ENCODE results near the gene LETM1.

Gene LETM1

GRCh38 chr4:1775731-1776500, 80.0 kb downstream of the LETM1 start:
- no peak for DNase-seq

- DNase-seq, result no peak
Observed at GRCh38 chr4:1773754-1774153, 82.2 kb downstream of the LETM1 start.

DNA sequence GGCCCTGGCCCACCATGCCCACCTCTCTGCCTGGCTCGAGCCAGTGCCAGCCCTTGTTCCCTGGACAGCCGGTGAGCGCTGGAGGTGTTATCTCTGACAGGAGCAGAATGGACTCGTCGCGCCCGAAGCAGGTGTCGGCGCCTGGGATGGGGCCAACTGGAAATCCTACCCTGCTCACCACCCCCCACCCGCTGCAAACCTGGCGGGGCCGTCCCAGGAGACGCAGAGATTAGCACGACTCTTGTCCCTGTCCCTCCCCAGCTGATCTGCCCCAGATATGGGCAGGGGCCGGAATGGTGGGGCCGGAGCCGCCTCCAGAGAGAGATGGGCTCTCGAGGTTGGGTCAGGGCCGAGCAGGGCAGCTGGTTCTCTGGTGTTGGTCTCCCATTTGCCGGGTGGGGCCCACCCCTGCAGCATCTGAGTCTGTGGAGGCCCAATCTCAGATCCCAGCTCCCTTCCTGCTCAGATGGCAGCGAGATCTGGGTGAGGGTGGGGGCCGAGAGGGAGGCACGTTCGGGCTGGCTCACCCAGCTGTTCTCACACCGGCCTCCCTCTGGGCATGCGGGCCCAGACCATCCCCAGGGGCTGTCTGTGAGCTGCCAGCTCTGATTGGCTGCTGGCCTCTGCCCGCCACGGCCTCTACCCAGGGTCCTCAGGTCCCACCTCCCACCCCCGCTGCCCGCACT, 83.0 kb downstream of the LETM1 start:
- DNase-seq, result no peak

GRCh38 chr4:1771555-1772305, 84.2 kb downstream of the LETM1 start:
- DNase-seq, result no peak

GRCh38 chr4:1770791-1771231, 85.1 kb downstream of the LETM1 start:
- no peak for DNase-seq

GRCh38 chr4:1770245-1770644, 85.7 kb downstream of the LETM1 start:
- no peak for DNase-seq

- no peak for DNase-seq
Observed at GRCh38 chr4:1769692-1770091, 86.3 kb downstream of the LETM1 start.

DNA sequence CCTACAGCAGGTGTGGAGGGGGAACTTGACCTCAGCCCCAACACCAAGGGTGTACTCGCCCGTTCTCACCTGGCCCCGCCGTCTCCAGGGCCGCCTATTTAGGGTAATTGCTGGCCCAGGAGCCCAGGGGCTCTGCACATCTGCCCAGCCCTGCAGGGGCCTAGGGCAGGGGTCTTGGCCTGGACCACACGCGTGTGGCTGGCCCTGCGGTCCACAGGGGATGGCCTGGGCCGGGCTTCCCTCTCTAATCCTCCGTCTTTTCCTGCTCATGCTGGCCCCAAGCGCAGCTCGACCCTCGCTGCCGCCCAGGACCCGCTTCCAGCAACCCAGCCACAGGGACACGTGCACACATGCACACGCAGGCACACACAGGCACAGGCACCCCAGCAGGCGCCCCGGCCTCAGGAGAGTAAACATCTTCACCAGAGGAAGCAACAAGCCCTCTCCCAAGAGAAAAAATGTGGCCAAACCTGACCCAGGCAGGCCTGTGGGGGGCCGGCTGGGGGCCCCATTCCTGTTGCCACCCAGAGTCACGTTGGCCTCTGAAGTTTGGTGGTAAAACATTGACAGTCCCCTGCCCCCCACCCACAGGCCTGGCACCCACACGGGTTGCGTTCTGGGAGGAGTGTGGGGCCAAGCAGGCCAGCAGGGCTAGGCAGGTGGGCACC, 87.5 kb downstream of the LETM1 start:
- no peak for DNase-seq

GRCh38 chr4:1767770-1768366, 88.1 kb downstream of the LETM1 start:
- DNase-seq, result no peak

DNA sequence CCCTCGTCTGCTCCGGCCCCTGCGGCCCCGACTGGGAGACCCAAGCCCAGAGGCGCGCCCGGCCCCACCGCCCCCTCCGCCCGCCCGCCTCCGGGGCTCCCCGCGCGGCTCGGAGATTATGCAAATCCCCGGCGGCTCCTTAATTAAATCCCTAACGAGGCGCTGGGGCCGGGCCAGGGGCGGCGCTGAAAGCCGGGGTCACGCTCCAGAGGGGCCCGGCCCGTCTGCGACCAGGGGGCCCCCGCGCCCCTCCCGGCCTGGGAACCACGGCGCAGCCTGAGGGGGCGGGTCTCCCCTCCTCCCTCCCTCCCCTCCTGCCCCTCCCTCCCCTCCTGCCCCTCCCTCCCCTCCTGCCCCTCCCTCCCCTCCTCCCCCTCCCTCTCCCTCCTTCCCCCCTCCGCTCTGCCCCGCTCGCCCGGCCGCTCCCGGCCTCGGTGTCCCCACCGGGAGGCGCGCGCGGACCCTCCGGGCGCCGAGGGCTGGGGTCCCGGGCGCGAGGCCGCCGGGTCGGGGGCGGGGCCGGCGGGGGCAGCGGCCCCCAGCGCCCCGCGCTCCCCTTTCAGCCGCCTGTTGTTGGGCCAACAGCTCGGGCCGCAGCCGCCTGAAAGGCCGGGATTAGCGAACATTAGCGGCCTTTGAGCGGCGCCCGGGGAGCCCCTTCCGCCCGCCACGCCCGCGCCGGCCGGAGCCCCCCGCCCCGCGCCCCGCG, 88.7 kb downstream of the LETM1 start:
- DNase-seq, result no peak

- DNase-seq, result no peak
Observed at GRCh38 chr4:1766106-1767060, 89.6 kb downstream of the LETM1 start.

DNA sequence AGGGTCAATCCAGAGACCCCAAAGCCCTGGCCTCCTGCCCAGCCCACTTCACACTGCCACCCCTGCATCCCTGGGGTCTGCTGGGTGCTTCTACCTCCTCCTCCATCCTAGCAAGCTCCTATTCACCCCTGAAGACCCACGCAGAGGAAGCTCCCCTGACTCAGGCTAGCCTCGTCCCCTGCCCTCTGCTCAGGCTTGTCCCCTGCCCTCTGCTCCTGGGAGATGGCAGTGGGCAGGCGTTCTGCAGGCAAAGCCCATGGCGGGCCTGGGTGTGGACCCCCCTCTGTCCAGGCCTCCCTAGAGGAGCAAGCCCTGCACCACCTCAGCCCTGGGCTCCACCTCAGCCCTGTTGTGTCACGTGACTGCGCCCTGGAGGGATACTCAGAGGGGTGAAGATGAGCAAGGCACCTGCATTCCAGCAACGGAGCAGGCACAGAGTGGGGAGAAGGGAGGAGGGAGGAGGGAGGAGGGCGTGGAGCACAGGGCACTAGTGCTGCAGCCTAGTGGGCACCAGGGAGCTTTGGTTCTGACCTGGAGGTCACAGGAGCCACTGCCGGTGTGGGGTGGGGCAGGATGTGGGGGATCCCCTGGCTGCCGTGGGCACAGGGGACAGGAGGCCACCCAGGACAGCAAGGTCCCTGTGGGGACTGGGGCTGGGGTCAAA, 90.4 kb downstream of the LETM1 start:
- no peak for DNase-seq

GRCh38 chr4:1764670-1765069, 91.3 kb downstream of the LETM1 start:
- no peak for DNase-seq

GRCh38 chr4:1763550-1764080, 92.3 kb downstream of the LETM1 start:
- DNase-seq, result peak; percentile 85

- DNase-seq, result no peak
Observed at GRCh38 chr4:1763070-1763549, 92.8 kb downstream of the LETM1 start.

DNA sequence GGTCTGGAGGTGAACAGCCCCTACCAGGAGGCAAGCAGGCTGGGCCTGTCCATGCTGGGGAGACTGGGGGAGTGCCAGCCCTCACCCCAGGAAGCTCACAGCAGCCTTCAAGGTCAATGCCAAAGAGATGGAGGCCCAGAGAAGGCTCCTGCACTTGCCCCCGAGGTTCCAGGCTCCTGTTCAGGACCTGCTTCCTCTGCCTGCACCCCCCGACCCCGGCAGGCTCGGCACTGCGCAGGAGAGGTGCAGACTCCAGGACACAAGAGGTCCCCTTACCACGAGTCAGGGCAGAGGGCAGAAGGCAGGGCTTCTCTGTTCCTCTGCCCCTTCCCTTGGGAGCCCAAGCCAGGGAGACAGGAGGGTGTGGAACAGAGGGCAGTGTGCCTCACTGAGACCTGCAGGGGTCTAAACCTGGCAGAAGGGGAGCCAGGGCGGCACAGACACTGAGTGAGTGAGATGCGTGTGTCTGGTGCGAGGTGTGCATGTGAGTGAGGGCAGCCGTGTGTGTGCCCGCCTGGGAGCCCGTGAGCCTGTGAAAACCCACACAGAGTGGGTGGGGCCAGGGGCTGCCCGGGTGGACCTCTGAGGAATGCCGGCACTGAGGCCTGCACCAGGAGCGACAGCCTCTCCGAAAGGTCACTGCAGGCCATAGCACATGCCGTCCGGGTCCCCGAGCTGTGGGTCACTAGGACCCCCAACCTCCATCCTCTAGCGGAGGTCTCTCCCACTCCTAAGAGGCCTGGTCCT, 93.5 kb downstream of the LETM1 start:
- DNase-seq, result no peak

Measured in femur (tissue), 1 donor.